HG03565 (cell line): Measurements from ENCODE around the gene CD1C.
"Not testable (repeated sequence)": the region's sequence is repeated elsewhere in the genome, so short reads cannot be mapped to it uniquely, and the experiment has no call there.

Source experiments
- ATAC-seq: cut with Tn5 transposase; IDR thresholded peaks from one replicate; pipeline ENCODE4 v1.9.1; 2021; ENCODE audit warnings: mild to moderate bottlenecking, moderate library complexity; ENCODE audit not compliant: unreplicated experiment

CD1C gene

DNA sequence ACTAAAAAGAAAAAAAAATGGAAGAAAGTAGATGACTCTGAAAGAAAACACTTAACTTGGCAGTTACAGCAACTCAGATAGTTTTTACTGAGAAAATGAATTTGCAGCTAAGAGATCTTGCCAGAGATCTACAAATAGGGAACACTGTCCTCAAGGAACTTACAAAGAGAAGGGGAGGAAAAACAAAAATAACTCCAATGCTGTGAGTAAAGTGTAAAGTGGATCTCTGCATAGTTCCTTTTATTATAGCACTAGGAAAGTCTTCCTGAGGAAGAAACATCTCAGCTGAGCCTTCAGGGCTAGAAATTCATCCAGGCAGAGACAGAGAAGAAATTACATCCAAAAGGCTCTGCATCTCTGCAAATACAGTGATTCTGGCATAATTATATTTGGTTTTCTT, 37.8 kb downstream of the CD1C start:
- no peak for ATAC-seq

DNA sequence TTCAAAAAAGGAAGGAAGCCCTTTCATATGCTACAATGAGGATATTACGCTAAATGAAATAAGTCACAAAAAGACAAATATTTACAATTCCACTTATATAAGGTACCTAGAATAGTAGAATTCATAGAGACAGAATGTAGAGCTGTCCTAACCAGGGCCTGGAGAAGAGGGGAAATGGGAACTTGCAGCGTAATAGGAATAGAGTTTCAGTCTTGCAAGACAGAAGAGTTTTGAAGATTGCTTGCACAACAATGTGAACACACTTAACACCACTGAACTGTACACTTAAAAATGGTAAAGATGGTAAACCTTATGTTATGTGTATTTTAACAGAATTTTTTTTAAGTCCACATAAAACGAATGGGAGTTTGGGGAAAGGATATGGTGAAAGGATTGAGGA, 38.7 kb downstream of the CD1C start:
- no peak for ATAC-seq

DNA sequence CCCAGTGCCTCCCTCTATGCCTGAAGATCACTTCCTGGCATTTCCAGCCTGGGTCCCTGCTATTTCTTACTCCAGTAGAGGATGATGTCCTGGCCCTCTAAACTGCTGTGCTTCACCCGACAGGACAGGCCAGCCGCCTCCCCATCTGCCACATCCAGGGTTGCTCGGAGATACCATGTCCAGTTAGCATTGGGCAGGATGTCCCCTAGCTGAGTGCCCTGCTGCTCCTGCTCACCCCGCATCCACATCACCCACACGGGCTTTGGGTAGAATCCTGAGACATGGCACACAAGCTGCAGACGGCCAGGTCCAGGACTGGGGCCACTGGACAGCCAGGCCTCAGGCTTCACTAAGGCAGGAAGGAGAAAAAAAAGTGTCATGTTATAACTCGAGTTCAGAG, 39.6 kb downstream of the CD1C start:
- ATAC-seq: no peak

DNA sequence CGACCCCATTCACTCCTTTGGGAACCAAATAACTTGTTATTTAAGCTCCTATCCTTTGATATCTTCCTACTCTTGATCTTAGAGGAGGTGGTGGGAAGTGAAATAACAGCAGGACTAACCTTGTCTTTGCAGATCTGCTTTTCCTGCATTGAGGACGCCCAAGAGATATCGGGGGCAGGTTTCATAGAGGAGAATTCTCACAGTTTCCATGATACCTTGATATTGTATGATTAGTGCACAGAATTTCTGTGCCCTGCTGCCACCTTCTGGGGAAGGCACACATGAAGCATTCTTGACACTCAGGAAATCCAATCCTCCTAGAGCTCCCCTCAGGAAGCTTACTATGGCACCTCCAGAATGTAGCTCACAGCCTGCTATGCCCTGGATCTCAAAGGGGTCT, 40.0 kb downstream of the CD1C start:
- no peak for ATAC-seq

DNA sequence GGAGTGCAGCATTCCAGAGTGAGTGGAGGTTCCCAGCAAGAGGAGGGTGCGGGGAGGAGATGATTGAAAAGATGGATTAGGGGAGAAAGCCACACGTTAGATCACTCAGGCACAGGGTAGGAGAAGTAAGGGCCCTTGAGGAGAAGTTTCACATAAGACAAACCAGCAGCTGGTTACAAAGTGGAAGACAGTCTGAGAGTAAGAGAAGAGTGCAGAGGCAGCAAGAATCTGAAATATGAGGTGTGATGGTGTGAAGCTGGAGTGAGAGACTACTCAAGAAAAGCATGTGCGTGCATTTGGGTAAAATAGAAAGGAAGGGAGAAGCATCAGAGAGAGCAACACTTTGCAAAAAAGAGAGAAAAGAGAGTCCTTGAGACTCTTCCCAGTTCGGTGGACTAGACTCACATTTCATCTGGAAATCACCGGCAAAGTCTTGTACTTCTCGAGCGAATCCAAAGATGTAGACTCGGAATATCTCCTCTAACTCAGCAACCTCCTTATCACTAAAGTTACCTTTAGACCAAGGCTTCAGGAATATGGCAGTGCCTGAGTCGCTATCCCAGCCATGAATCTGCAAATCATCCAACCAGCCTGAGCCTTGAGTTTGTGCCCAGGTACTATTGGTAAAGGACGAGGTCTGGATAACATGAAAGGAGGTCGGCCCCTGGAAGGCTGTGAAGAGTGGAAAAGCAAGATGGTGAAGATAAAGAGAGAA, 40.8 kb downstream of the CD1C start:
- ATAC-seq: no peak

DNA sequence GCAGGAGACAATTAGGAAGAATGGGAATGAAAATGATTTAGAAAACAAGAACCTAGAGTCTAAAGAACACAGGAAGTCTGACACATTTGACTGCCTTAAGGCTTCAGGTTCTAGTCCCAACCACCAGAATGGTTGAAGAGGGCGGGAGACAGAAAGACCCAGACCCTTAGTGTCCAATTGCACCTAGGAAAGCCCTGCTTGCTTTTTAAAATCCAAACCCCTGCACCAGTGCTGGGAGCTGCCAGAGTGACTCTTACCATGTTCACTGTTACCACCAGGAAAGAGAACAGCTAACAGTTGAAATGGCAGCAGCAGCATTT, 41.3 kb downstream of the CD1C start:
- no peak for ATAC-seq

DNA sequence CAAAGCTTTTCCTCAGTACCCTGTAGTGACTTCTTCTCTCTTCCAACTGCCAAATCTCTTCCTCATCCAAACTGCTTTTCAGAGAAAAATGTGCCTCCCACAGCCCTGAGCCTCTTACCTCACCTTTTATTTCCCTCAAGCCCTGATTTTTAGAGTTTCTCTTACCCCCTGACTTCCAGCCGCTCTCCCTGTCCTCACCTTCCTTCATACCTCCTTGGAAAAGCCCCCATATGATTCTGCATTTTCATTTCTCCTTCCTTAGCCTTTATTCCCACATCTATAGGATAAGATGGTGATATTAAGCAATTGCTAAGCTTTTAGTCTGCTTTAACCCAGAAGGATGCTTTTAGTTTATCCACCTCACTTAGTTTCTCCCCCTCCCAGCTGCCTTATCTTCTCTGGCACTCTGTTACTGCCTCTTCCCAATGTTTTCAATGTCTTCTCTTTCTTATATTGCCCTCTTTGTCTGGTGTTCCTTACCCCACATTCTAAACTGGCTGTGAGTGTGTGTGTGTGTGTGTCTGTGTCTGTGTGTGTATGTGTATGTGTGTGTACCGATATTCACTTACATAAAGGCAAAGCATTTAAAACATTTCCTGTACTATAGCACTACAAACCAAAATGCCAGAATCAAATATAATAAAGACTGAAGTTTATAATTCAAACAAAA, 41.9 kb downstream of the CD1C start, which contains the start of gene CD1B:
Gene CD1B, minus strand, starts transcription at position 51 of the 670 bp plus-strand sequence. CDS start 108 bp downstream, outside the sequence.
- no peak for ATAC-seq

DNA sequence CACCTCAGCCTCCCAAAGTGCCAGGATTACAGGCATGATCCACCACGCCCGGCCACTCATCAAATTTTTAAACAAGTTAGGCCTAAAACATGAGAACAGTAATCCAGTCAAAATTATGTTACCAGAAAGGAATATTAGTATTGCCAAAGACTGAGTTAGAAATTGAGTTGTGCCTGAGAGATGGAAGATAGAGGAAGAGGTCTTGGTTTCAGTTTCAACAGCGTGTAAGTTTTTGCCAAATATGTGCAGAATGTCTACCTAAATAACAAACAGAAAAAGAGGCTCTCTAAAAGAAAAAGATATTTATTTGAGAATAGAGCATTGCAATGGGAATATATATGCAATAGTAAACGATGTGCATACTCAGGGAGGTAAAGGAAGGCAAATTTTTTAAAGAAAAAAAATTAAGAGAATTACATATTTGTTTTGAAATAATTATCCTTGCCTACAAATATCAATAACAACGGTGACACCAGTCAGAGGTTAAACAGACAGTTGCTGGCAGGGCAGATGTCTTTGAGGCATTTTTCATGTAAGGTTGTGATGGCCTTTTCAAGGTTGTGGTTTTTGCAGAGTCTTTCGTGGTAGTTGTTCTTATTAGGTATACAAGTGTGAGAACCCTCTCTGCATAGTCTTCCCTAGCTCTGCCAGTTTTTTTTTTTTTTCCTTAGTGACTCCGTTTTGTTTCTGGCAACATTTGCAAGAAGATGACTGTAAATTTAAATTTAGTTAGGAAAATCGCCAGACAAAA, 43.9 kb downstream of the CD1C start:
- ATAC-seq: no peak

DNA sequence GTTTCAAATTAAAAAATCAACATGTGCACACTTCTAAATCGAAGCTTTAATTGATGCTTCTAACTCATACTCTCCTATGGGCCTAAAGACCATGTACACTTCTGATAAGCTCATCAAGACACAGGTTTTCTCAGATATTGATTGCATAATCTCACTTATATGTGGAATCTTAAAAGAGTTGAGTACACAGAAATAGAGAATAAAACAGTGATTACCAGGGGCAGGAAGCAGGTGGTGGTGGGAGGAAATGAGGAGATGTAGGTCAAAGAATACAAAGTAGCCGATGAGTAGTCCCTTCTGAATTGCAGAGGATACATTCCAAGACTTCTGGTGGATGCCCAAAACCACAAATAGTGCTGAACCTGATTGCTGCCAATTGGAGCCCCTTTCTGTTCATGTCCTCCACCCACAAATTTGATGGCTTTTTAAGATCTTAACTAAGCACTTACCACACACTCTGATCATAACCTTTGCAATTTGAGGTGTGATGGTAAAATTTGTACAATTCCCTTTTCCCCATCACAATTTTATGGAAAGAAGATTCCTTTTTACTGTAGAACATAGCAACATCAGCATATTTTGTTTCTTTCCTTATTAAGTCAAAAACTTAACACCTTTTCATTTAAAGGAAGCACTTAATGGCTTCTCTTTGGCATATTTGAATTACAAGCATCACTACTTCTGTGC, 44.9 kb downstream of the CD1C start:
- no peak for ATAC-seq

DNA sequence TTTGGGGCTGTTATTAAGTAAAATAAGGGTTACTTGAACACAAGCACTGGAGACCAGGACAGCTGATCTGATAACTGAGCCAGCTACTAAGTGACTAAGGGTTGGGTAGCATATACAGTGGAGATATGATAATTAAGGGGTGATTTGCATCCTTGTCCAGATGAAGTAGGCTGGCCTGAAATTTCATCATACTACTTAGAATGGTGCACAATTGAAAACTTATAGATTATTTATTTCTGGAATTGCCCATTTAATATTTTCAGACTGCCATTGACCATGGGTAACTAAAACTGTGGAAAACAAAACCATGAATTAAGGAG, 45.5 kb downstream of the CD1C start:
- ATAC-seq: no peak

DNA sequence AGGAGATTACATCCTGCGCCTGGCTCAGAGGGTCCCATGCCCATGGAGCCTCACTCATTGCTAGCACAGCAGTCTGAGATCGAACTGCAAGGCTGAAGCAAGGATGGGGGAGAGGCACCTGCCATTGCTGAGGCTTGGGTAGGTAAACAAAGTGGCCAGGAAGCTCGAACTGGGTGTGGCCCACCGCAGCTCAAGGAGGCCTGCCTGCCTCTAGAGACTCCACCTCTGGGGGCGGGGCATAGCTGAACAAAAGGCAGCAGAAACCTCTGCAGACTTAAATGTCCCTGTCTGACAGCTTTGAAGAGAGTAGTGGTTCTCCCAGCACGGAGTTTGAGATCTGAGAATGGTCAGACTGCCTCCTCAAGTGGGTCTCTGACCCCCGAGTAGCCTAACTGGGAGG, 46.7 kb downstream of the CD1C start:
- not testable (repeated sequence) for ATAC-seq
